ENCODE results near the gene SLC36A3.

The SLC36A3 gene

GRCh38 chr5:151293624-151294023 lies 9.9 kb downstream of the SLC36A3 start:
- TF ChIP-seq, protein P1, sequence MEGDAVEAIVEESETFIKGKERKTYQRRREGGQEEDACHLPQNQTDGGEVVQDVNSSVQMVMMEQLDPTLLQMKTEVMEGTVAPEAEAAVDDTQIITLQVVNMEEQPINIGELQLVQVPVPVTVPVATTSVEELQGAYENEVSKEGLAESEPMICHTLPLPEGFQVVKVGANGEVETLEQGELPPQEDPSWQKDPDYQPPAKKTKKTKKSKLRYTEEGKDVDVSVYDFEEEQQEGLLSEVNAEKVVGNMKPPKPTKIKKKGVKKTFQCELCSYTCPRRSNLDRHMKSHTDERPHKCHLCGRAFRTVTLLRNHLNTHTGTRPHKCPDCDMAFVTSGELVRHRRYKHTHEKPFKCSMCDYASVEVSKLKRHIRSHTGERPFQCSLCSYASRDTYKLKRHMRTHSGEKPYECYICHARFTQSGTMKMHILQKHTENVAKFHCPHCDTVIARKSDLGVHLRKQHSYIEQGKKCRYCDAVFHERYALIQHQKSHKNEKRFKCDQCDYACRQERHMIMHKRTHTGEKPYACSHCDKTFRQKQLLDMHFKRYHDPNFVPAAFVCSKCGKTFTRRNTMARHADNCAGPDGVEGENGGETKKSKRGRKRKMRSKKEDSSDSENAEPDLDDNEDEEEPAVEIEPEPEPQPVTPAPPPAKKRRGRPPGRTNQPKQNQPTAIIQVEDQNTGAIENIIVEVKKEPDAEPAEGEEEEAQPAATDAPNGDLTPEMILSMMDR (IDR thresholded peaks at IDR 0.05; ENCODE audit: low read length, missing control alignments) = no peak
- DNase-seq (ENCODE audit: low read depth) = no peak
- H3K4me3 ChIP-seq (replicated peaks; ENCODE audit: low read depth, low read length) = no peak overlapping the region

DNA sequence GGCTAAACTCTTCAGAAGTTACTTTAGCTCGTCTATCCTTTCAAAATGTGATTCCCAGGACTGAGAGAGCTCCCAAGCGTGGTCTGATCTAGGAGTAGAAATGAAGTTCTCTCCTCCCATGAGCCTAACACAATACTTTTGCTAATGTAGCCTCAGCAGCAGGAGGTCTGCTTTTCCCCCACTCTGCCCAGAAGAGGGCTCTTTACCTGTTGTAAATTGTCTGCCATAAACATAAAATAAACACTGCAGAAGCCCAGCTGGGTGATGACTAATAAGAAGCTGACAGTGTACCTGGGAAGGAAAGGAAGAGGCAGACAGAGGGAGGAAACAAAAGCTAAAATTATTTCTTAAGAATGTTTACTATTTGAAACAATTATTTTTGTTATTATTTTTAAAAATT lies 15.4 kb downstream of the SLC36A3 start:
- DNase-seq (ENCODE audit: low read depth) = no peak
- H3K4me3 ChIP-seq (replicated peaks; ENCODE audit: low read depth, low read length) = no peak overlapping the region
- TF ChIP-seq, protein P1 (IDR thresholded peaks at IDR 0.05; ENCODE audit: low read length, missing control alignments) = no peak

- TF ChIP-seq, protein P1 (IDR thresholded peaks at IDR 0.05; ENCODE audit: low read length, missing control alignments) = no peak
- DNase-seq (ENCODE audit: low read depth) = no peak
- H3K4me3 ChIP-seq (replicated peaks; ENCODE audit: low read depth, low read length) = no peak overlapping the region
Observed at GRCh38 chr5:151286246-151286645, 17.3 kb downstream of the SLC36A3 start.

DNA sequence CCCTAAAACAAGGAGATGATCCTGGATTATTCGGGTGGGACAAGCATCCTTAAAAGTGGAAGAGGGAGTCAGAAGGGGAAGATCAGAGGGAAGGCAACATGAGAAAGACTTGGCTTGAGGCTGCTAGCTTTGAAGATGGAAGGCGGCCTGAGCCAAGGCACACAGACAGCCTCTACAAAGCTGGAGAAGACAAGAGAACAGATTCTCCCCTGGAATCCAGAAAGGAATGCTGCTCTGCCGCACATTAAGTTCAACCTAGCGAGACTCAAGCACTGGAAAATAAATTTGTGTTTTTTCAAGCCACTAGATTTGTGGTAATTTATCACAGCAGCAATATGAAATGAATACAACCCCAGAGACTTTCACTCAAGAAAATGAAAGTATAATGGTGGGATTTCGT lies 17.9 kb downstream of the SLC36A3 start:
- H3K4me3 ChIP-seq (replicated peaks; ENCODE audit: low read depth, low read length) = no peak overlapping the region
- DNase-seq (ENCODE audit: low read depth) = no peak
- TF ChIP-seq, protein P1 (IDR thresholded peaks at IDR 0.05; ENCODE audit: low read length, missing control alignments) = no peak

GRCh38 chr5:151284392-151284967 lies 19.1 kb downstream of the SLC36A3 start:
- DNase-seq (ENCODE audit: low read depth) = no peak
- TF ChIP-seq, protein P1 (IDR thresholded peaks at IDR 0.05; ENCODE audit: low read length, missing control alignments) = peak; percentile 16
- no peak overlapping the region for H3K4me3 ChIP-seq (replicated peaks; ENCODE audit: low read depth, low read length)

GRCh38 chr5:151283120-151283825 lies 20.3 kb downstream of the SLC36A3 start:
- TF ChIP-seq, protein P1 (IDR thresholded peaks at IDR 0.05; ENCODE audit: low read length, missing control alignments) = no peak
- DNase-seq (ENCODE audit: low read depth) = no peak
- no peak overlapping the region for H3K4me3 ChIP-seq (replicated peaks; ENCODE audit: low read depth, low read length)
